ENCODE results near the gene TP53.

TP53 gene

GRCh38 chr17:7685533-7686221, 1.6 kb downstream of the TP53 start:
- peak; percentile 94 for DNase-seq (ENCODE audit: low spot score)
- TF ChIP-seq, protein P1, sequence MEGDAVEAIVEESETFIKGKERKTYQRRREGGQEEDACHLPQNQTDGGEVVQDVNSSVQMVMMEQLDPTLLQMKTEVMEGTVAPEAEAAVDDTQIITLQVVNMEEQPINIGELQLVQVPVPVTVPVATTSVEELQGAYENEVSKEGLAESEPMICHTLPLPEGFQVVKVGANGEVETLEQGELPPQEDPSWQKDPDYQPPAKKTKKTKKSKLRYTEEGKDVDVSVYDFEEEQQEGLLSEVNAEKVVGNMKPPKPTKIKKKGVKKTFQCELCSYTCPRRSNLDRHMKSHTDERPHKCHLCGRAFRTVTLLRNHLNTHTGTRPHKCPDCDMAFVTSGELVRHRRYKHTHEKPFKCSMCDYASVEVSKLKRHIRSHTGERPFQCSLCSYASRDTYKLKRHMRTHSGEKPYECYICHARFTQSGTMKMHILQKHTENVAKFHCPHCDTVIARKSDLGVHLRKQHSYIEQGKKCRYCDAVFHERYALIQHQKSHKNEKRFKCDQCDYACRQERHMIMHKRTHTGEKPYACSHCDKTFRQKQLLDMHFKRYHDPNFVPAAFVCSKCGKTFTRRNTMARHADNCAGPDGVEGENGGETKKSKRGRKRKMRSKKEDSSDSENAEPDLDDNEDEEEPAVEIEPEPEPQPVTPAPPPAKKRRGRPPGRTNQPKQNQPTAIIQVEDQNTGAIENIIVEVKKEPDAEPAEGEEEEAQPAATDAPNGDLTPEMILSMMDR (IDR thresholded peaks at IDR 0.05): no peak
- peak overlapping the region; percentile 95 to 96 for H3K27ac ChIP-seq
- peak overlapping the region; percentile 91 for H3K4me3 ChIP-seq

DNA sequence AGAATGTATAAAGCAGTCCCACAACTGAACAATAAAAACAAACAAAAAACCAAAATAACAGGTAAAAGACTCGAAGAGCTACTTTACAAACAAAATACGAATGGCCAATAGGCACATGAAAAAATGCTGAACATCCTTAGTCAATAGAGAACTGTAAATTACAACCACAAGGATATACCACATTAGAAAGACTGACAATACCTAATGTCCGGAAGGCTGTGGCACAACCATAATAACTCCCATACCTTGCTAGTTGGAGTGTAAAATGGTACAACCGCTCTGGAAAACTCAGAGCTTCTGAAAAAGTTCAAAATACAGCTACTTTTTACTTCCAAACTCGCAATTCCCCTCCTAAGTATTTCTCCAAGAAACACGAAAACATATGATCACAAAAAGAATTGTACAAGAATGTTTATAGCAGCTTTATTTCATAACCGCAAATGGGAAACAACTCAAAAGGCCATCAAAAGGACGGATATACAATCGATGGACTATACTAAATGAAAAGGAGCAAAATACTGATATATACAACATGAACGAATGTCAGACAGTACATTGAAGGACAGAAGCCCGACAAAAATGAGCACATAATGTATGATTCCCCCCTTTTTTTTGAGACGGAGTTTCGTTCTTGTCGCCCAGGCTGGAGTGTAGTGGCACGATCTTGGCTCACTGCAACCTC, 2.3 kb downstream of the TP53 start:
- Histone ChIP-seq H3K4me3 (peak overlapping the region; percentile 91), H3K27ac (peak overlapping the region; percentile 95 to 96)
- DNase-seq (ENCODE audit: low spot score): no peak
- TF ChIP-seq, protein P1 (IDR thresholded peaks at IDR 0.05): no peak

- Histone ChIP-seq H3K27ac (no peak overlapping the region), H3K4me3 (no peak overlapping the region)
- DNase-seq (ENCODE audit: low spot score): no peak
- TF ChIP-seq, protein P1 (IDR thresholded peaks at IDR 0.05): no peak
Observed at GRCh38 chr17:7677388-7678067, 9.8 kb downstream of the TP53 start.

DNA sequence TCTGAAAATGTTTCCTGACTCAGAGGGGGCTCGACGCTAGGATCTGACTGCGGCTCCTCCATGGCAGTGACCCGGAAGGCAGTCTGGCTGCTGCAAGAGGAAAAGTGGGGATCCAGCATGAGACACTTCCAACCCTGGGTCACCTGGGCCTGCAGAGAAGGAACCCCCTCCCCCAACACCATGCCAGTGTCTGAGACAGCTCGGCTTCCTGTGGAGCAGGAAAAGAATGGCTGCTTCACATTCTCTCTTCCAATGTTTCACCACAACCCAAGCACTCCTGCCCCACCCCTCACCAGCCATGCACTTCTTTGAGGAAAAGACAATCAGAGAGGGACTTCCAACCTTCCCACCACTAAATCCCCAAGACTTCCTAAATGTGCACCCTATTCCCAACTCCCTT, 10.8 kb downstream of the TP53 start:
- no peak overlapping the region for H3K27ac ChIP-seq
- no peak for DNase-seq (ENCODE audit: low spot score)
- no peak overlapping the region for H3K4me3 ChIP-seq
- TF ChIP-seq, protein P1 (IDR thresholded peaks at IDR 0.05): no peak

- Histone ChIP-seq H3K4me3 (no peak overlapping the region), H3K27ac (no peak overlapping the region)
- TF ChIP-seq, protein P1 (IDR thresholded peaks at IDR 0.05): no peak
- no peak for DNase-seq (ENCODE audit: low spot score)
Observed at GRCh38 chr17:7674934-7675333, 12.4 kb downstream of the TP53 start.

GRCh38 chr17:7673239-7673638, 14.1 kb downstream of the TP53 start:
- TF ChIP-seq, protein P1 (IDR thresholded peaks at IDR 0.05): no peak
- Histone ChIP-seq H3K4me3 (no peak overlapping the region), H3K27ac (no peak overlapping the region)
- DNase-seq (ENCODE audit: low spot score): no peak

Data from coronary artery (tissue), 2 donors.